Trophoblast cell (in vitro differentiated cells and primary cell): ENCODE results near the gene CCDC71.

ENCODE experiments used
- DNase-seq, 2 donors: peaks; one replicate each; pipeline ENCODE4 v3.0.0-alpha.2; 2016
- H2AFZ ChIP-seq: 2 replicates; pipeline ENCODE4 v1.6.1; 2013; ENCODE audit warnings: low read length, moderate library complexity, mild to moderate bottlenecking; ENCODE audit not compliant: insufficient read depth, poor library complexity
- H2AK5ac ChIP-seq: 2 replicates; pipeline ENCODE4 v1.6.1; 2013; ENCODE audit warnings: mild to moderate bottlenecking, low read length
- H2BK120ac ChIP-seq: 2 replicates; pipeline ENCODE4 v1.6.1; 2013; ENCODE audit warnings: low read length, mild to moderate bottlenecking, moderate library complexity; ENCODE audit not compliant: insufficient read depth, poor library complexity
- H2BK12ac ChIP-seq: 2 replicates; pipeline ENCODE4 v1.6.1; 2013; ENCODE audit warnings: mild to moderate bottlenecking, low read length, moderate library complexity
- H2BK5ac ChIP-seq: 2 replicates; pipeline ENCODE4 v1.6.1; 2013; ENCODE audit warnings: low read length, low read depth, moderate library complexity, mild to moderate bottlenecking; ENCODE audit not compliant: poor library complexity
- H3K14ac ChIP-seq: 2 replicates; pipeline ENCODE4 v1.6.1; 2013; ENCODE audit warnings: mild to moderate bottlenecking, low read length
- H3K18ac ChIP-seq: 2 replicates; pipeline ENCODE4 v1.6.1; 2013; ENCODE audit warnings: mild to moderate bottlenecking, low read length
- H3K23ac ChIP-seq: 2 replicates; pipeline ENCODE4 v1.6.1; 2013; ENCODE audit warnings: low read length
- H3K27ac ChIP-seq: 2 replicates; pipeline ENCODE4 v1.5.1; 2013; ENCODE audit warnings: low read depth, mild to moderate bottlenecking, inconsistent platforms, low read length, moderate library complexity
- H3K27me3 ChIP-seq: 2 replicates; pipeline ENCODE4 v1.6.1; 2013; ENCODE audit warnings: inconsistent platforms, mild to moderate bottlenecking, low read length, moderate library complexity; ENCODE audit not compliant: insufficient read depth
- H3K36me3 ChIP-seq, 2 experiments: 1 replicate in 1 of 2; 2 replicates in 1 of 2; pipeline ENCODE4 v1.6.1; 2013; ENCODE audit warnings: low read length in 2 of 2, mild to moderate bottlenecking in 2 of 2, moderate library complexity in 1 of 2; ENCODE audit not compliant: insufficient read depth in 2 of 2, control insufficient read depth in 1 of 2
- H3K4ac ChIP-seq: 2 replicates; pipeline ENCODE4 v1.6.1; 2013; ENCODE audit warnings: low read depth, mild to moderate bottlenecking, low read length, moderate library complexity
- H3K4me1 ChIP-seq, 2 experiments: 1 replicate in 1 of 2; 2 replicates in 1 of 2; pipeline ENCODE4 v1.6.1; 2013; ENCODE audit warnings: low read length in 2 of 2, mild to moderate bottlenecking in 2 of 2, moderate library complexity in 1 of 2; ENCODE audit not compliant: insufficient read depth in 2 of 2, control insufficient read depth in 1 of 2
- H3K4me2 ChIP-seq: 2 replicates; pipeline ENCODE4 v1.6.1; 2013; ENCODE audit warnings: inconsistent platforms, mild to moderate bottlenecking, low read length, moderate library complexity
- H3K4me3 ChIP-seq: 2 replicates; pipeline ENCODE4 v1.5.1; 2013; ENCODE audit warnings: mild to moderate bottlenecking, low read depth, low read length, inconsistent platforms
- H3K79me1 ChIP-seq: one replicate; pipeline ENCODE4 v1.6.1; 2013; ENCODE audit warnings: low read length
- H3K79me2 ChIP-seq: 2 replicates; pipeline ENCODE4 v1.6.1; 2013; ENCODE audit warnings: low read length, mild to moderate bottlenecking; ENCODE audit not compliant: control insufficient read depth, insufficient read depth, poor library complexity
- H3K9ac ChIP-seq: 2 replicates; pipeline ENCODE4 v1.6.1; 2013; ENCODE audit warnings: mild to moderate bottlenecking, low read length
- H3K9me3 ChIP-seq: 2 replicates; pipeline ENCODE4 v1.6.1; 2013; ENCODE audit warnings: low read depth, mild to moderate bottlenecking, control low read depth, inconsistent platforms, low read length; ENCODE audit not compliant: insufficient read depth
- H4K12ac ChIP-seq: 2 replicates; pipeline ENCODE4 v1.6.1; 2013; ENCODE audit warnings: low read depth, mild to moderate bottlenecking, low read length, moderate library complexity
- H4K8ac ChIP-seq: 2 replicates; pipeline ENCODE4 v1.6.1; 2013; ENCODE audit warnings: low read depth, mild to moderate bottlenecking, low read length, moderate library complexity
- H4K91ac ChIP-seq: one replicate; pipeline ENCODE4 v1.6.1; 2013; ENCODE audit warnings: low read depth, mild to moderate bottlenecking, low read length, moderate library complexity
- WGBS: extraction: QIAGEN DNeasy Blood & Tissue Kit; methylation state at CpG from one replicate; pipeline ENCODE4 v1.1.7; 2013; ENCODE audit warnings: missing lambda C conversion rate; ENCODE audit not compliant: insufficient read length, insufficient coverage; ENCODE audit errors: extremely low coverage; 5-methylcytosine and 5-hydroxymethylcytosine counted together

The CCDC71 gene

DNA sequence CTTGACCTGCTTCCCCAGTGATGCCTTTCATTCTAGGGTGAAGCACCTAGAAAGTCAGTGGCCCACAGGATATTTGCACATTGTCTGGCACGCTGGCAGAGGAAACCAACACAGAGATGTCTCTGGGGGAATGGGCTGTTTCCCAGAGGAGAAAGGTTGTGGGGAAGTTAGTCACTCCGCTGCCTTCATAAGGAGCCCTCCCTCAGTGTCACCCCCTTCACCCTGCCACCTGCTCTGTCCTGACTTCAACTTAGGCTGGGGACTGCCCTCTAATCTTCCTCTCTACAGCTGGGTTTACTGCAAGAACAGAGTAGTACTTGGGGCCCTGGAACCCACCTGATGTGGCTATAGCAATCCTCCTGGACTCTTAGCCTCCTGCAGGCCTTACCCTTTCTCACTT, 10.9 kb upstream of the CCDC71 start:
- H4K12ac ChIP-seq: no peak overlapping the region
- DNase-seq: no peak
- H2BK120ac ChIP-seq: no peak overlapping the region
- peaks cover 19 to 22% of the 10 kb centered on the region in 2 experiments for H3K4me1 ChIP-seq
- no peaks in the 10 kb centered on the region for H3K27me3 ChIP-seq
- H2BK12ac ChIP-seq: no peak overlapping the region
- H3K27ac ChIP-seq: no peak overlapping the region
- H3K4me2 ChIP-seq: no peak overlapping the region
- H3K23ac ChIP-seq: no peak overlapping the region
- H3K36me3 ChIP-seq: peaks cover 20 to 23% of the 10 kb centered on the region in 2 experiments
- no peaks in the 10 kb centered on the region for H3K79me2 ChIP-seq
- H3K4me3 ChIP-seq: no peak overlapping the region
- H2AK5ac ChIP-seq: no peak overlapping the region
- H2BK5ac ChIP-seq: no peak overlapping the region
- H3K18ac ChIP-seq: no peak overlapping the region
- no peak overlapping the region for H2AFZ ChIP-seq
- no peak overlapping the region for H3K9ac ChIP-seq
- H3K14ac ChIP-seq: no peak overlapping the region
- H3K9me3 ChIP-seq: peaks cover 2% of the 10 kb centered on the region
- WGBS: no CpG with 5 or more reads among the region's 2 CpGs
- no peak overlapping the region for H4K8ac ChIP-seq
- peaks cover 4% of the 10 kb centered on the region for H3K79me1 ChIP-seq
- H3K4ac ChIP-seq: no peak overlapping the region
- H4K91ac ChIP-seq: no peak overlapping the region

DNA sequence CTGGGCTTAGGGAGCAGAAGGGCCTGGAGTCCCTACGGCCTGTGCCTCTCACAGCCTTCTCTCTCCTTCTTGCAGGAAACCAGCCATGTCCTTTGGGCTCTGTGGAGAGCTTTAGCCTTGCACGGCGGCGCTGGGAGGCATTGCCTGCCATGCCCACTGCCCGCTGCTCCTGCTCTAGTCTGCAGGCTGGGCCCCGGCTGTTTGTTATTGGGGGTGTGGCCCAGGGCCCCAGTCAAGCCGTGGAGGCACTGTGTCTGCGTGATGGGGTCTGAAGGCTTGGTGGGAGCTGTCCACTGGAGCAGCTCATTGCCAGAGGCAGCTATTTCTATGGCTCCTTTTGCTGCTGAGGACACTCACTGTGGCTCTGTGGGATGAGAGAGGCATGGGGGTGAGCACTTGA, 9.4 kb upstream of the CCDC71 start:
- H3K79me1 ChIP-seq: peaks cover 12% of the 10 kb centered on the region
- H3K36me3 ChIP-seq: peaks cover 20 to 23% of the 10 kb centered on the region in 2 experiments
- H3K23ac ChIP-seq: no peak overlapping the region
- H4K12ac ChIP-seq: no peak overlapping the region
- H2BK120ac ChIP-seq: no peak overlapping the region
- H3K27me3 ChIP-seq: no peaks in the 10 kb centered on the region
- no CpG with 5 or more reads among the region's 8 CpGs for WGBS
- no peak overlapping the region for H3K4ac ChIP-seq
- H2AFZ ChIP-seq: no peak overlapping the region
- H2BK12ac ChIP-seq: no peak overlapping the region
- no peak overlapping the region for H3K14ac ChIP-seq
- no peaks in the 10 kb centered on the region for H3K9me3 ChIP-seq
- no peak overlapping the region for H3K9ac ChIP-seq
- no peak overlapping the region for H2AK5ac ChIP-seq
- H4K91ac ChIP-seq: no peak overlapping the region
- H3K18ac ChIP-seq: no peak overlapping the region
- H3K4me2 ChIP-seq: no peak overlapping the region
- peaks cover 4% of the 10 kb centered on the region for H3K79me2 ChIP-seq
- H3K4me3 ChIP-seq: no peak overlapping the region
- H2BK5ac ChIP-seq: no peak overlapping the region
- H3K27ac ChIP-seq: no peak overlapping the region
- no peak for DNase-seq
- no peak overlapping the region for H4K8ac ChIP-seq
- H3K4me1 ChIP-seq: peaks cover 21 to 27% of the 10 kb centered on the region in 2 experiments

DNA sequence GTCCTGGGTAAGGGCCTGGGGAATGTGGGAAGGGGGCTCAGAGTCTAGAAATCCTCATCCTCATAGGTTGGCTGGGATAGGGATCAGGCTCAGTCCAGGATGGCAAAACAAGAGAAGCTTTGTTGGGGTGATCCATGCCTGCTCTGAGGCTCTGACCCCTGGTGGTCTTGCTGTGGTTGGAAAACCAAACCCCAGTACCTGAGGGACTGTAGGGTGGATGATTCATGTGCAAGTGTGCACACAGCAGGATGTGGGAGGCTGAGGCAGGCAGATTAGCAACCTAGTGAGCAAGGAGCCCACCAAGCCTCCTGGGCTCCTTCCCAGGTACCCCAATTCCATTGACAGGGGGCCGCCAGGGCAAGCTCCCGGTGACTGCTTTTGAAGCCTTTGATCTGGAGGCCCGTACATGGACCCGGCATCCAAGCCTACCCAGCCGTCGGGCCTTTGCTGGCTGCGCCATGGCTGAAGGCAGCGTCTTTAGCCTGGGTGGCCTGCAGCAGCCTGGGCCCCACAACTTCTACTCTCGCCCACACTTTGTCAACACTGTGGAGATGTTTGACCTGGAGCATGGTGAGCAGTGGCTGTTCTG, 8.4 kb upstream of the CCDC71 start:
- H3K36me3 ChIP-seq: peaks cover 20 to 23% of the 10 kb centered on the region in 2 experiments
- H2BK120ac ChIP-seq: no peak overlapping the region
- H3K9ac ChIP-seq: no peak overlapping the region
- H3K79me1 ChIP-seq: peaks cover 12% of the 10 kb centered on the region
- H3K4me2 ChIP-seq: no peak overlapping the region
- peaks cover 21 to 27% of the 10 kb centered on the region in 2 experiments for H3K4me1 ChIP-seq
- H3K9me3 ChIP-seq: no peaks in the 10 kb centered on the region
- H3K4me3 ChIP-seq: no peak overlapping the region
- no peak overlapping the region for H3K23ac ChIP-seq
- H3K4ac ChIP-seq: no peak overlapping the region
- DNase-seq: no peak
- no peak overlapping the region for H3K18ac ChIP-seq
- no peak overlapping the region for H2BK5ac ChIP-seq
- H3K27ac ChIP-seq: no peak overlapping the region
- H2AFZ ChIP-seq: no peak overlapping the region
- H3K27me3 ChIP-seq: no peaks in the 10 kb centered on the region
- H2BK12ac ChIP-seq: no peak overlapping the region
- H2AK5ac ChIP-seq: no peak overlapping the region
- H4K91ac ChIP-seq: no peak overlapping the region
- peaks cover 4% of the 10 kb centered on the region for H3K79me2 ChIP-seq
- no peak overlapping the region for H3K14ac ChIP-seq
- H4K8ac ChIP-seq: no peak overlapping the region
- WGBS: no CpG with 5 or more reads among the region's 9 CpGs
- H4K12ac ChIP-seq: no peak overlapping the region

DNA sequence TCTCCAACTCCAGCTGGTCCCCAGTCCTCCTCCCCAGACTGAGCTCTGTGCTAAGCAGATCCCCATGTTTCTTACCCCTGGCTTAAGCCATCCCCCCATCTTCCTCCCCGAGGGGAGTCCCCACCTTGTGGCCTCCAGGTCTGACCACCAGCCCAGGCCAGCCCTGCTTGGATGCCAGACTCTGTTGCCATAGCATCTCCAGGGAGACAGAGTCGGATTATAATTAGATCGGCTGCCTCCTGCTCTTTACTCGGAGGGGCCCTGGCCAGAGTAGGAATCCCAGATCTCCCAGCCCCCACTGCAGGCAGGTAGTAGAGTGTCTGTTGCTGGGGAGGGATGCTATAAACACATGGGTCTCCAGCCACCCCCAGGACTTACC, 7.7 kb upstream of the CCDC71 start:
- Histone ChIP-seq H3K4ac (no peak overlapping the region), H3K79me1 (peaks cover 12% of the 10 kb centered on the region), H3K9me3 (no peaks in the 10 kb centered on the region), H3K36me3 (peaks cover 20 to 23% of the 10 kb centered on the region in 2 experiments), H2BK12ac (no peak overlapping the region), H4K12ac (no peak overlapping the region), H3K18ac (no peak overlapping the region), H3K4me1 (peaks cover 21 to 27% of the 10 kb centered on the region in 2 experiments), H3K79me2 (peaks cover 4% of the 10 kb centered on the region), H3K4me2 (peak overlapping the region; percentile 22), H3K27ac (no peak overlapping the region), H2BK5ac (no peak overlapping the region), H3K27me3 (no peaks in the 10 kb centered on the region), H3K9ac (no peak overlapping the region), H4K8ac (peak overlapping the region; percentile 2), H2AFZ (no peak overlapping the region), H2BK120ac (no peak overlapping the region), H3K14ac (no peak overlapping the region), H3K4me3 (no peak overlapping the region), H4K91ac (no peak overlapping the region), H2AK5ac (no peak overlapping the region), H3K23ac (no peak overlapping the region)
- DNase-seq: no peak
- WGBS: no CpG with 5 or more reads among the region's 4 CpGs
